NCI-H2227 (cell line): Measurements from ENCODE around the gene SLC17A2.

Experiments used
- DNase-seq: peaks from one replicate; lab custom pipeline; 2025; ENCODE audit not compliant: unreplicated experiment; lab: John Stamatoyannopoulos, UW

The SLC17A2 gene

DNA sequence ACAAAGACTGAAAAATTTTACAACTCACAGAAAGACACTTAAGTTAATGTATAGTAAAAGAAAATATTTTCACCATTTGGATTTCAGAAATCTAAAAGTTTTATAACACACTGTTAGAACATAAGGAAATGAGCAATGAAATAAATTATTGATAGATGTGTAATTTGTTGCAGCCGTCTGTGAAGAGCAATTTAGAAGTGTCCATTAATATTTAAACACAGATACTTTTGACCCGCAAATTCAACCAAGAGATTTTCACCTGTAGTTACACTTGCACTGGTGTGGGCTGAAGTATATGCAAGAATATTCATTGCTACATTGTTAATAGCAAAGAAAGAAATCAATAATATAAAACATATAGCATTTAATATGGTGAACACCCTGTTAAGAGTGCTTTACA lies 41.9 kb downstream of the SLC17A2 start:
- no peak for DNase-seq

DNA sequence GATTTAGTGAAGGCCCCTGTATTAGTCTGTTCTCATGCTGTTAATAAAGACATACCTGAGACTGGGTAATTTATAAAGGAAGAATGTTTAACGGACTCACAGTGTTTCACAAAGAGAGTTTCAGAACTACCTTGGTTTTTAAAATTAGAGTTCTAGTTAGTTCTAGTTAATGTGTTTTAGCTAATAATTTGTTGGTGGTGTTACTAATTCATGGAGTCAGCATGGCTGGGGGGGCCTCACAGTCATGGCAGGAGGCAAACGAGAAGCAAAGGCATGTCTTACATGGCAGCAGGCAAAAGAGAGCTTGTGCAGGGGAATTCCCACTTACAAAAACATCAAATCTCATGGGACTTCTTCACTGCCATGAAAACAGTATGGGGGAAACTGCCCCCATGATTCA lies 44.4 kb downstream of the SLC17A2 start:
- no peak for DNase-seq

DNA sequence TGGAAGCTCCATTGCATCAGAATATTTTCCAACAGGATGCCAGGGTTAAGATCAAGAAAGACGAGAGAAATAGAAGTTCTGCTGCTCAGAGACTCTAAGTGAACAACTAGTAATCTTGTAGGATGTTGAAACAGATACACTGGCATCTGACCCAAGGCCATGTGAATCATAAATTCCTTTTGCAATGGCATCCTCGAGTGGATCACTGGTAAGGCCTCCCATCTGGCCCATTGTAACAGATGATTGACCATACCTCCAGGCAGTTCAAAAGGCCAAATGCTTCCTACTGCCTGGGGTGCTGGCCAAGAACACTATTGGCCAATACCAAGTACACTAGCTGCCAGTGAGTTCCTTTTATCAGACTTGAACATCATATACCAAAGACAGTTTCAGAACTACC lies 46.5 kb downstream of the SLC17A2 start:
- no peak for DNase-seq

DNA sequence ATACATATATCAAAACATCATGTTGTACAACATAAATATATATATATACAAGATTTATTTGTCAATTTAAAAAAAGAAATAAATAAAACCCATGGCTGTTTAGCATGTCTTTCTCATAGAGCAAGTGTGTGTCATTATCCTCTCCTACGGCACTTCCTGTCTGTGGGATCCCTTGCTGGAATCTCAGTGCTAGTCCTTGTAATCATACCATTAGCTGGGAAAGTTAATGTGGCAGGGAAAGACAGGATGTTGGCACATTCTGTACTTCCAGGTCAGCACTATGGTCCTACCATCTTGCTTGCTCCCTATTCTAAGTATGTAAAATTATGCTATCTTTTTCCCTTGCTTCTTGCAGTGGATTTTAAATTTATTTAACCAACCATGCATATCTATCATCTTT lies 47.0 kb downstream of the SLC17A2 start:
- no peak for DNase-seq

DNA sequence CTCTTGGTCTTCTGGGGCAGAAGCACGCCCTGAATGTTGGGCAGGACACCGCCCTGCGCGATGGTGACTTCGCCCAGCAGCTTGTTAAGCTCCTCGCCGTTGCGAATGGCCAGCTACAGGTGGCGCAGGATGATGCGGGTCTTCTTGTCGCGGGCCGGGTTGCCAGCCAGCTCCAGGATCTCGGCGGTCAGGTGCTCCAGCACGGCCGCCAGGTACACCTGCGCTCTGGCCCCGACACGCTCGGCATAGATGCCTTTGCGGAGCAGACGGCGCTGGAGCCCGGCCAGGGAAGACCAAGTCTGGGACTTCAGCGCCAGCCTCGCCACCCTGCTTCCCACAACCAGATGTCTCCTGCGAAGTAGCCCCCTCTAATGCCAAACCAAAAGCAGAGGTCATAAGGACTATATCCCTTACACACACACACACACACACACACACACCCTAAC lies 48.4 kb downstream of the SLC17A2 start:
- no peak for DNase-seq

DNA sequence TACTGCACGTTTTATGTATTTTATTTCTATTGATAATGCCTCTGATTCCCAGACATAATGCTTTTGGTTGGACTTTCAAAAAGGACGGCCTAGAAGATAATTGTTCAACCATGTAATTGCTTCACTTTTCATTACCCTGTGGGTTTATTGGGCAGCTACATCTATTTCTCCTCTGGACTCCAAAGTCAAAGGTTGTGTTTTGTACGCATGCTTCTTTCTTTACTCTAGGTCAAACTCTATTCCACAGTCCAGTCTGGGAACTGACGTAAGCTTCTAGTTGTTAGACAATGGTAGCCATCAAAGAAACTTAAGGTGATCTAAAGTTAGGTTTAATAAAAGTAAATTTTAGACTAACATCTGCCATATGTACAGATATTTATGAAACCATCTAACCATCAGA lies 49.9 kb downstream of the SLC17A2 start:
- no peak for DNase-seq

DNA sequence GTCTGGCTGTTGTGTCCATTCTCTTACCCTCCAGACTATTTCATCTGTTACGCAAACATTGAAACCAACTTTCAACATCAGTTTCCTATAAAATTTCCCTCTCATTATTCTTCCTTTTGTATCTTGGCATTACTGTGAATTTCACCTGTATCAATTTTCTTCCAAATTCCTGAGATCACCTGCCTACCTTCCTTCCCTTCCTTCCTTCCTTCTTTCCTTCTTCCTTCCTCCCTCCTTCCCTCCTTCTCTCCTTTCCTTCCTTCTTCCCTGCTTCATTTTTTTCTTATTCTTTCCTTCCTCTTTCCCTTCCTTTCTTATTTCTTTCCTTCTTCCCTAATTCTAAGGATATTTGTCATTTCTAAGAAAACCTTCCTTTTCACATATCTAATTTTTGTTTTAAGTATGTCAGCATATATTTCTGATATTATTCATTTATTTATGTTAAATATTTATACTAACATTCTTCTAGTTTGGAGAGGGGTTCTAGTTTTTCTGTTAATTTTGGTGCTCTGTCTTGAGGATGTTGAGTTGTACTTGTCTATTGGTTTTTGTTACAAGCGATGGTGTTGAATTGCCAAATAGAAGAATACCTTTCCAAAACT lies 51.7 kb downstream of the SLC17A2 start:
- no peak for DNase-seq

DNA sequence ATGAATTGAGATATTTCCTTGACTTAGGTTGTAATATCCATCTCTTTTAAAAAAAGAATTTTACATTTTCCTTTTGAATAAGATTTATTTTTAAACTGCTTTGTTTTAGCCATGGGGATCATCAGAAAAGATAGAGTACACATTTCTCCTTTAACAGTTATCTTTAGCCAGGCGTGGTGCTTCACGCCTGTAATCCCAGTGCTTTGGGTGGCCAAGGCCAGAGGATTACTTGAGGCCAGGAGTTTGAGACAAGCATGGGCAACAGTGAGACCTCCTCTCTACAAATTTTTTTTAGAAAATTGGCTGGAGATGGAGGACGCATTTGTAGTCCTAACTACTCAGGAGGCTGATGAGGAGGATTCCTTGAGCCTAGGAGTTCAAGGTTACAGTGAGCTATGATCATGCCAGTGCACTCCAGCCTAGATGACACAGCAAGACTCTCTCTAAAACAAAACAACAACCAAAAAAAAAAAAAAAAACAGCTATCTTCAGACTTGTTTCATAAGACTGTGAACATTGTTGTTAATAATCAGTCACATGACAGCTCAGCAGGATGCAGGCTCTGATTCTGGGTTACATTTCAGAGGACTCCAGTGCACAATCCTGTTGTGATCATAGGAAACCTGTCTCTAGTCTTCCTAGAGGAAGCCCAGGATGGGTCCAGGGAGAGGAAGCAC lies 54.4 kb downstream of the SLC17A2 start:
- DNase-seq: no peak

DNA sequence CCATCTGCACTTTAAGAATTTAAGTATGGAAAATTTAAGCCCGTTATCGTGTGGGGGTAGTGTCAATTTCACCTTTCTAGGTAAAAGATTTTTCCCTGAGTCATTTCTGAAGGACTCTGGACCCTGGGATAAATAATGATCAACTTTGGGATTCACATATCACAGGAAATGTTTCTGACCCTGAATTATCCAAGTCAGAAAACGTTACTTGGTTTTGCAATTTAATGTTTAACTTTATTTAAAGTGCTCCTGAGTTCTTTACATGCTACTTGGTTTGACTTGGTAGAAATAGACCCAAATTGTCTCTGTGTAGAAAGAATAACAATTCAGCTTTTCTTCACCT lies 55.0 kb downstream of the SLC17A2 start:
- DNase-seq: no peak

DNA sequence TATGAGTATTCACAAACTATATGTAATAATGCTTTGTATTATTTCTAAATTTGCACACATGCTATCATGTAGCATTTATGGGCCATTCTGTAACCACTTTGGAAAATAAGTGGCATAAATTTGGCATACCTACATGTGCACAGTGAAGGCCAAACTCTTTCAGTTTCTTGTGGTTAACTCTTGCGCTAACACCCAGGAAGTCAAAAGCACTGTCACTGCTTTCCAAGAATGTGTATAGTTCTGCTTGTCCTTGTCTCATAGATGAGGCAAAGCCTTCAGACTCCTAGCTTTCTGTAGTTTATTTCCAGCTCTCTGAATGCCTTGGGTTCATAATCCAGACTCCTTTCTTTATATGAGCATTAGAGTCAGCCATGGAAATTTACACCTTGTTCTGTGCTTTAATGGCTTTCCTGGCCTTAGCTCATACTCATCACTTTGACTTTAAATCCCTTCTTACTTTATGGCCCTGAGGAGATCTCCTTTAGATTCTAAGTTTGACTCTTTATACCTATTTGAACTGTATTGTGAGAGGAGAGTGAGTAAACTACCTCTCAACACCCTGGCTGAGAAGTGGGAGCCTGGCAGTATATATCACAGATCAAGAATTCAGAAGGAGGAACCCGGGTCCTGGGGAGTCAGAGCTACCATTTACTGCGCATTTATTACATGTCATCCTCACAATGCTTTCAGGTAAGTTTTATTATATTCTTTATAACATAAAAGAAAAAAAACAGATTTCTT lies 55.5 kb downstream of the SLC17A2 start:
- DNase-seq: no peak

DNA sequence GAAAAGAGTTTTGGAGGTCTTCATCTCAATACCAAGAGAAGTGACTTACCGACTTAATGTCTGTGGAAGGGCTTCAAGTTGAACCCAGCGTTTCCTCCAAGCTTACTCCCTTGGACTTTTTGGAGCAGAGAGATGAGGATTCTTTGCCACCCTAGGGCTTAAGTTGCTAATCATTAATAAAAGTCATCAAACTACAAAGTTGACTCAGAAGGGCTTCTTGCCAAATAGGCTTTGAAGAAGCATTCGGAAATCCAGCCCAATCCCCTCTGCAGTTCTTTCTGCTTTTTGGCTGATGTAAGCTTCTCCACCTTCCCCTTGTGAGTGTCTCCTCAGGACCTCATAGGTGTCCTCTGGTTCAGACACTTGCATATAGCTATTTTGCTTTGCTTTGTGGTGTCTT lies 56.4 kb downstream of the SLC17A2 start, which contains the start of gene SLC17A3:
Gene SLC17A3 (minus strand): TSS at position 126 of the 400 bp plus-strand sequence. CDS start 5,856 bp downstream, outside the sequence.
- DNase-seq: no peak

DNA sequence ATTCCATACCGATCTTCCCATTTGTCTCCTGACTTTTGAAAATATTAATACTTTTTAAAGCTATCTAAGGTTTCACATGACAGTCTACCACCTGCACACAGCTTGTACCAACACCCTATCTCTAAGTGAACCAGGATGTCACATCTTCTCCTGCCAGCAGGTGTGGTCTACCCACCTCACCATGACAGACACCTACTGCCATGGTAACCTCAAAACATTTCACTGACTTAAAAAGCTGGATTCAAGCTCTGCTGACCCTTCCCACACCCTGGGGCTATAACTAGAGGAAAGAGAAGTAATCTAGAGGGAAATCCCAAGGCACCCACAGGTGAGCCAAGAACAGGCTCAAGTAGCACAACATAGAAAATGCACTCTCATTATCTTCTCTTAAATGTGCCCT lies 57.7 kb downstream of the SLC17A2 start:
- DNase-seq: no peak

DNA sequence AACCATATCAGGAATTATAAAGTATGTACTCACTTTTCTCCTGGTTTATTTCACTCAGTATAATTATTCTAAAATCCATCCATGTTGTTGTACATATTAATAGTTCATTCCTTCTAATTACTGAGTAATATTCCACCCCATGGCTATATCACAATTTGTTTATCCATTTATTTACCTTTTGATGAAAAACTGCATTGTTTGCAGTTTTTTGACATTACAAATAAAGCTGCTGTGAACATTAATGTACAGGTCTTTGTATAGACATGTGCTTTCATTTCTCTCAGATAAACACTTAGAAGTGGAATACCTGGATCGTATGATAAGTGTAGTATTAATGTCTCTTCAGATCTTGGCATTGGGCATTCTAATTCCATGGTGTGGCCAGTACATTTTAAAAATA lies 60.7 kb downstream of the SLC17A2 start:
- DNase-seq: no peak

DNA sequence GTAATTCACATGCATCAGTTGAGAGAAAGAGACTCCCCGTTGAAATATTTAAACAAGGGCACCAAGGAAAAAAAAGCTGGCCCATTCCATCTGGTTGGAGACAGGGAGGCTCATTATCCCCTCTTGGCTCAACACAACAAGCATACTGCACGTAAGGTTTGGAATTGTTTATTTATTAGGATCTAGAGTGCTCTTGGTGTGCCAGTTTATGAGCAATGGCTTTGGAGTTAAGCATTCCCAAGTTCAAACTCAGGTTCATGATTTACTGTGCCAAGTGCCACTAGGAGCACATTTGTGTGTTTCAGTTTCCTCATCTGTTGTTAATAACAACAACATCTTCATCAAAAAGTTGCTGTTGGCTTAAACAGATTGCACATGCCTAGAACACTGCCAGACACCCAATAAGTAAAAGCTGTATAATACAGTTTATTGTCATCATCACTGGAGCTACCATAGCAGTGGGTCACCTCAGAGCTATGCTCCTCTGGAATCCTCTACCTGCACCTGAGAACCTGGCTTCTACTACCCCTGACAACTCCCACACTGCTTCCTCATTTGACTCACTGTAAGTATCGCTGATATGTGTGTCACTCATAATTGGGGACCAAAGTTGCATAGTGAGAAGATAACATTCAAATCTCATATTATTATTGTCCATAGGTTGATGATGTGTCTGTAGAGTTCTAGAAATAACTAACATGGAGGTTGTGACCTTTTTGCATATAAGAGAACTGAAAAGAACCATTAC lies 61.9 kb downstream of the SLC17A2 start:
- DNase-seq: no peak

DNA sequence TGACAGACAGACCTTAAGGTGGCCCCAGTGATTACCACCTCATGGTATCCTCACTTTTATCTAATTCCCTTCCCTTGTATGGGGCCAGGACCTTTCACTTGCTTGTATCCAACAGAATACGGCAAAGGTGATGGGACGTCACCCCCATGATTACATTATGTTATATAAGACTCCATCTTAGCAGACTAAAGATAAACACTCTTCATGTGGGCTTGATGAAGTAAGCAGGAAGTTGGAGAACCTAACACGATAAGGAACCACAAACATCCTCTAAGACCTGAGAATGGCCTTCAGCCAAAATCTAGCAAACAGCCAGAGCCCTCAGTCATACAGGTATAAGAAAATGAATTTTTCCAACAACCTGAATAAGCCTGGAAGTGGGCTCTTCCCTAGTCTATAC lies 64.5 kb downstream of the SLC17A2 start:
- no peak for DNase-seq

DNA sequence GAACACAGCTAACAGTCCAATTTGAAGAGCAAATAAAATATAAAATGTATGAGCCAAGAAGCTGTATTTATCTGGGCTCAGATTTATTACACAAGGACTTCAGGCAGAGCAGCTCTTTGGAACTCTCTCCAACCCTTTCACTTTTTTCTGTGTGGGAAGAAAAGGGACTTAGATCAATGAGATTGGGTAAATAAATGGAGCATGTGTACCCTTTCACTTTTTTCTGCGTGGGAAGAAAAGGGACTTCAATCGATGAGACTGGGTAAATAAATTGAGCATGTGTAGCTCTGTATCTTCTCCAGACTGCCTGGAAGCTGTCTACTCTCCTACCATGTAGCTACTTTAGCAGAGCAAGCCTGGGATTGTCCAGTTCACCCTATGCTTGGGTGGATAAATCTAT lies 67.1 kb downstream of the SLC17A2 start:
- DNase-seq: no peak
